ENCODE measurements around the gene LZIC.

GRCh38 chr1:9901148-9902059 is 41.8 kb downstream of the LZIC start:
- TF ChIP-seq CTCF (IDR thresholded peaks at IDR 0.05 in 4 of 5, conservative IDR thresholded peaks at IDR 0.05 in 1 of 5) (no peak), POLR2A (IDR thresholded peaks at IDR 0.05) (no peak)
